Chondrocyte (in vitro differentiated cells): ENCODE measurements around the gene ZBTB2. TPM values are rescaled to one million over a fixed set of nuclear protein-coding genes. Genes with fewer than 3 reads are reported as not detected.

Experiments used
- DNase-seq: peaks from one replicate; pipeline ENCODE4 v3.0.0; 2021; ENCODE audit warnings: mixed read lengths, low spot score
- H3K27ac Mint-ChIP-seq: one replicate; pipeline ENCODE4 v1.8.0; 2021; ENCODE audit warnings: mild to moderate bottlenecking, moderate library complexity, mixed read lengths; ENCODE audit not compliant: unreplicated experiment
- H3K27me3 Mint-ChIP-seq: 2 replicates; pipeline ENCODE4 v1.8.0; 2021; ENCODE audit warnings: low read depth, mixed read lengths
- H3K36me3 Mint-ChIP-seq: 2 replicates; pipeline ENCODE4 v1.8.0; 2021; ENCODE audit warnings: low read depth, mixed read lengths
- H3K4me1 Mint-ChIP-seq: 2 replicates; pipeline ENCODE4 v1.8.0; 2021; ENCODE audit warnings: low read depth, mild to moderate bottlenecking, mixed read lengths
- H3K4me3 Mint-ChIP-seq: one replicate; pipeline ENCODE4 v1.8.0; 2021; ENCODE audit warnings: mild to moderate bottlenecking, moderate library complexity, mixed read lengths; ENCODE audit not compliant: unreplicated experiment
- H3K9me3 Mint-ChIP-seq: 2 replicates; pipeline ENCODE4 v1.8.0; 2021; ENCODE audit warnings: low read depth, mixed read lengths
- CTCF ChIP-seq: fragments of 200-600 bp; sonication (generic); IDR thresholded peaks from 2 replicates; pipeline ENCODE4 v1.5.0; 2021; ENCODE audit warnings: antibody characterized with exemption, mild to moderate bottlenecking, moderate library complexity
- total RNA-seq: library from RNA; stranded (reverse); gene quantifications from 3 replicates; pipeline ENCODE4 v1.2.1, GENCODE V29; 2021

The ZBTB2 gene
- total RNA-seq, 1 donor from 2014 or later, result 10.1 TPM

- H3K4me3 Mint-ChIP-seq, result peak overlapping the region; percentile 37
- H3K27me3 Mint-ChIP-seq, result no peaks in the 10 kb centered on the region
- H3K9me3 Mint-ChIP-seq, result peaks cover 3% of the 10 kb centered on the region
- peaks cover 8% of the 10 kb centered on the region for H3K36me3 Mint-ChIP-seq
- H3K4me1 Mint-ChIP-seq, result peaks cover 47% of the 10 kb centered on the region
- TF ChIP-seq CTCF, result no peak
- DNase-seq, result no peak
- H3K27ac Mint-ChIP-seq, result peak overlapping the region; percentile 72
Observed at GRCh38 chr6:151374036-151374683, 17.2 kb downstream of the ZBTB2 start.

DNA sequence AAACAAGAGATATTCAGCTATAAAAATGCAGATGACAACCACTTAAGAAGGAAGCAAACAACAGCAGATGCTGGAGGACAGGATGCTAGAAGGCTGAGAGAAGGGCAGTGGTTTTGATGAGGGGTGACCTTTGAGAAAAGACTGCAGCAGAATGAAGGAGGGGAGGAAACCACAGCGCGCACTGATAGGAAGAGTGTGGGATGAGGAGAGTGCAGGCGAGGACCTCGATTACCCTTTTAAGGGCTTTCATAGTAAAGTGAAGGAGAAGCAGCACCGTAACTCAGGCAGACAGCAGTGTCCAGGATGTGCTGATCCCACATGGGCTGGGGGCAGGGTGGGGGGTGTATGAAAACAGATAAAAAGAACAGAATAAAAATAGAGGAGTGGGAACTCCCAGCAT is 19.2 kb downstream of the ZBTB2 start:
- Mint-ChIP-seq H3K4me1 (peaks cover 42% of the 10 kb centered on the region), H3K9me3 (peaks cover 3% of the 10 kb centered on the region), H3K36me3 (peaks cover 8% of the 10 kb centered on the region), H3K27ac (no peak overlapping the region), H3K27me3 (no peaks in the 10 kb centered on the region), H3K4me3 (no peak overlapping the region)
- DNase-seq, result no peak
- TF ChIP-seq CTCF, result no peak

DNA sequence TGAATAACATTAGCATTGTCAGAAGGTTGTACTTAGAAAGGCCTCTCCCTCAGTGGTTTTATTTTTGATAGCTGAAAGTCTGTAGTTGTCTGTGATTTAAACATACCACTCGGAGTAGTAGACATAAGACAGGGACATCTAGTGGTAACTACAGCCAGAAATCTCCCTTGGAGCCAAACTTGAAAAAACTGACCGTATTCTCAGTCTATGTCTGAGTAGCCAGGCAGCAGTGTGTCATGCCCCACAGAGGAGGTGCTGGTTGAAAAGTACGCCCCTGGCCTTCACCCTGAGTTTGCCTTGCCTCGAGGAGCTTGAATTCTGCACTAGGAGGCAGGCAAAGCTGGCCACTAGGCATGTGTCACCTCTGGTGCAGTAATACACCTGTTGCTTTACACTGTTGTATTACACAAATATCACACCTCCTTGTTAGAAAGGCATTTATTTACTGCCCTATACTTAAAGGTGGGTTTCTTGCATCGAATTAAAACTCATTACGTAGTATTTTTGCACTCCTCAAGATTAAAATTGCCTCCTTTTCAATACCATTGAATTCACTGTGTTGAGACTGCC is 20.8 kb downstream of the ZBTB2 start:
- no peaks in the 10 kb centered on the region for H3K27me3 Mint-ChIP-seq
- DNase-seq, result no peak
- no peak overlapping the region for H3K27ac Mint-ChIP-seq
- H3K4me3 Mint-ChIP-seq, result no peak overlapping the region
- H3K36me3 Mint-ChIP-seq, result peaks cover 15% of the 10 kb centered on the region
- TF ChIP-seq CTCF, result peak; percentile 77
- H3K9me3 Mint-ChIP-seq, result no peaks in the 10 kb centered on the region
- peaks cover 29% of the 10 kb centered on the region for H3K4me1 Mint-ChIP-seq

- TF ChIP-seq CTCF, result no peak
- H3K9me3 Mint-ChIP-seq, result no peaks in the 10 kb centered on the region
- H3K4me1 Mint-ChIP-seq, result peaks cover under 1% of the 10 kb centered on the region
- peaks cover 12% of the 10 kb centered on the region for H3K36me3 Mint-ChIP-seq
- H3K27ac Mint-ChIP-seq, result no peak overlapping the region
- no peak overlapping the region for H3K4me3 Mint-ChIP-seq
- H3K27me3 Mint-ChIP-seq, result no peaks in the 10 kb centered on the region
- DNase-seq, result no peak
Observed at GRCh38 chr6:151365233-151365632, 26.1 kb downstream of the ZBTB2 start.

DNA sequence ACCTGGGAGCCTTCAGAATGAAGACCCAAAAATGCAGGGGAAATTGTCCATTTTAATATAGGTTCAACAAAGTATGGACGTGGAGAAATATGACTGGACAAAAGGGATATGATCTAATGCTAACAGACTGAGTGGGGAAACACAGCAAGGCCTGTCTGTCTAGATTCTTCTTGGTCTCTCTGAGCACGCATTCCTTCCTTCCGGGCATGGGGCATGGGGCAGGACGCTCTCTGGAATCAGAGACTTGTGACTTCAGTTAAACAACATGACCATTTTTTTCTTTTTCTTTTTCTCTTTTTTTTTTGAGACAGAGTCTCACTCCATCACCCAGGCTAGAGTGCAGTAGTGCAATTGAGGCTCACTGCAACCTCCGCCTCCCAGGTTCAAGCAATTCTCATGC is 31.9 kb downstream of the ZBTB2 start:
- Mint-ChIP-seq H3K36me3 (peaks cover 6% of the 10 kb centered on the region), H3K4me1 (peaks cover 9% of the 10 kb centered on the region), H3K27me3 (no peaks in the 10 kb centered on the region), H3K27ac (no peak overlapping the region), H3K9me3 (no peaks in the 10 kb centered on the region), H3K4me3 (no peak overlapping the region)
- no peak for DNase-seq
- no peak for TF ChIP-seq CTCF
